COR-L47 (cell line): ENCODE results near the gene FAM111A.

ENCODE experiments used
- DNase-seq: peaks from one replicate; lab custom pipeline; 2025; lab: John Stamatoyannopoulos, UW

The FAM111A gene

DNA sequence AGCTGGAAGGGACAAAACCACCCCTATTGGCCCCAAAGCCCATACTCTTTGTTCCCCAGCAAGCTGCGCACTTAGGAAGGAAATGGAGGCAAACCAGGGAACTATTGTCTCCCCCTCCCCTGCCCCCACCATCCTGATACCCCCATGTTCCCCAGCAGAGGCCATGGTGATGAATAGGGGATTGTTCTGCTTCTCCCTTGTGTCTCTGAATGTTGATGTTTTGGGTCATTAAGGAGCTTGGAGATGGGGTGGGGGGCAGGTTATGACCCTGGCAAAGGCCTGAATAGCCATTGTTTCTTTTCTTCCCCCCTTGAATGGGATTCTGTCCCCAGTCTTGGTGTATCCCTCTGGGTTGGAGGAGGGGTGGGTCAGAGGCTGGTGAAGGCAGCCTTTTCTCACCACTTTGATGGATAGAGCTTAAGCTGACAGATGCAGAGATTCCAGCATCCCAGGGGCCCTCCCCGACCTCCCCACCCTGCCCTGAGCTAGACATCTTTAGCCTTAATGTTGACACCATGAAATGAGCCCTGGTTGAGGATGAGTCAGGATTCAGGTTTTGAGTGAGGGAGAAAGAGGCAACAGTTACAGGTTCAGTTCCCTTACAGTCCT, 37.6 kb downstream of the FAM111A start:
- no peak for DNase-seq

DNA sequence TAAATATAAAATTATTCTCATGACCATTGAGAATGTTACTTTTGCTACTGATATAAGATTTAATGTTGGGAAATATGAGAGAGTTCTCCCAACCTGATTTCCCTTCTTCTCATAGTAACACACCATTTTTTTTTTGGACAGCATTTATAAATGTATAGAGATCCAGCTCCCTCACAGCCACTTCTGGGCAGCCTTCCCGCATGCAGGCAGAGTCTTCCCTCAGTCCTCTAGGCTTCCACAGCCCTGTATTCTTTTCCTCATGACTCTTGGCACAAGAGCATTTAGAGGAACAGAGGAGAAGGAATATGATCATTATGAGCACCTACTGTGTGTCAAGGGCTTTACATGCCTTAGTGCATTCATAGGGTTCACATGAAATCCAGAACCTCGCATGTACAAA, 38.3 kb downstream of the FAM111A start:
- DNase-seq: no peak

DNA sequence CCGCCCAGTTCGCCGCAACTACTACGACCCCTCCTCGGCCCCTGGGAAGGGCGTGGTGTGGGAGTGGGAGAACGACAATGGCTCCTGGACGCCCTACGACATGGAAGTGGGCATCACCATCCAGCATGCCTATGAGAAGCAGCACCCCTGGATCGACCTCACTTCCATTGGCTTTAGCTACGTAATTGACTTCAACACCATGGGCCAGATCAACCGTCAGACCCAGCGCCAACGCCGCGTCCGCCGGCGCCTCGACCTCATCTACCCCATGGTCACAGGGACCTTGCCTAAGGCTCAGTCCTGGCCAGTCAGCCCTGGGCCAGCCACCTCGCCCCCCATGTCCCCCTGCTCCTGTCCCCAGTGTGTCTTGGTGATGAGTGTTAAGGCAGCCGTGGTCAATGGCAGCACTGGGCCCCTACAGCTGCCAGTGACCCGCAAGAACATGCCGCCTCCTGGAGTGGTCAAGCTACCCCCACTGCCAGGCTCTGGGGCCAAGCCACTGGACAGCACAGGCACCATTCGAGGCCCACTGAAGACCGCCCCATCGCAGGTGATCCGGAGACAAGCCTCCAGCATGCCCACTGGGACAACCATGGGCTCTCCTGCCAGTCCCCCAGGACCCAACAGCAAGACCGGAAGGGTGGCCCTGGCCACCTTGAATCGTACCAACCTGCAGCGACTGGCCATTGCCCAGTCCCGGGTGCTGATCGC, 39.2 kb downstream of the FAM111A start:
- no peak for DNase-seq

DNA sequence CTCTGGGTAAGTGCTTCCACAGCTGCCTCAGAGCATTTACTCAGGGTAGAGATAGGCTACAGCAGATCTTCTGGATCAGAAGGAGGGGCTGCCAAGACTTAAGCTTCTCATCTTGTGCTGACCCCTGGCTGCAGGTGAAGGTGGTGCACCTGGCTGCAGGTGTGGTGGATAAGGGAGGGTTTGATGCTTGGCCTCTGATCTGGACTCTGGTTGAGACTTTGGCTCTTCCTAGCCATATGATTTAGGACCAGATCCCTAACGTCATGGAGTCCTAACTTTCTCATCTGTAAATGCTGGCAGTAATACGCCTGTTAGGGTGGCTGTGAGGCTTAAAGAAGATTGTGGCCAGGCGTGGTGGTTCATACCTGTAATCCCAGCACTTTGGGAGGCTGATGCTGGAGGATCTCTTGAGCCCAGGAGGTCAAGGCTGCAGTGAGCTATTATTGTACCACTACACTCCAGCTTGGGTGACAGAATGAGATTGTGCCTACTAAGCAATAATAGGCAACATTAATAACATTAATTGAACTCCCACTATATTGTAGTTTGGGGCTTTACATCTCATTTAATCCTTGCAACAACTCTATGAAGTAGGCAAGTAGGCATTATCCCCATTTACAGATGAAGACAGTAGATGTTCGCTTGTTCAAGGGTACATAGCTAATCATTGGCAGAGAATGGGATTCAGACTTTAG, 39.9 kb downstream of the FAM111A start:
- DNase-seq: no peak

DNA sequence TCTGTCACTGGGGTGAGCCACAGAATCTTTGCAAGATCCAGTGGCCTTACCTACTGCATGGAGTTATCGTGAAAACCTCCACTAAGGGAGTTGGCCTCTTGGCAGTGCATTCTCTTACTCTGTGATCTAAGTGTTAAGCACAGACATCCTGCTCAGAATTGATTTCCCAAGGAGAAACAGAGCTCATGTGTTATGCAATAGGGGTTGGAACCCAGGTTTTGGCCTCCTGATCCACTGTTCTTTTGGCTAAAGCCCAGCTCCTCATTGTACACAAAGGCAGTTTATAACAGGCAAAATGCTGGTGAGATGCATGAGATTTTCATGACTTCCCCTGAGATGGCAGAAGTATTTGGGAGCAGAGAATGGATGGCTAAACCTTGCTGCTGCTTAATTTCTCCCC, 41.1 kb downstream of the FAM111A start:
- DNase-seq: no peak

DNA sequence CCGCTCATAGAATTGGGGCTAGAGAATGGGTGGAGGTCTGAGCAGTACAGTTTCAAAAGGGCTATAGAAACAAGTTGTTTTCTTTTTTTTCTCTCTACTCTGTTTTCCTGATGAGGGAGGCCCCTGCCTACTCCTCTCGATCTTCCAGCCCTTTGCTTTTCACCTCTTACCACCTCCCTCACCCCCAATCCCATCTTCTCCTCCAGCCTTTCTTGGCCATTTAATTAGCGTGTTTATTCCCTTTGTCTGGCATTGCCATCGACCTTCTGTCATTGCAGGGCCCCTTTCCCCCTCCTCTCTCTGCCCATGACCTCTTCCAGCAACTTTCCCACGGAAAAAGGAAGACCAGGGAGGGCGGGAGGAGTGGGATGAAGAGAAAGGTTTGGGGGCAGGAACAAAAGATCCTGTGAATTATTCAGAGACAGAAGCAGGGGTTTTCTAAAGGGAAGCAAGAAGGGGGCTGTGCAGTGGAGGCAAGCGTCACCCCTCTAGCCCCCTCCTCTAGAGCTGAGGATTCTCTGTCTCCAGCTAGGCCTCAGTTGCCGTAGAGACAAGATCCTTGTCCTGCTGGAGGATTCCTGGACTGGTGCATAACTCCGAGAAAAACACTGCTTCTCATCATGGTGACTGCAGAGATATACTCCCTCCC, 42.2 kb downstream of the FAM111A start:
- DNase-seq: no peak

DNA sequence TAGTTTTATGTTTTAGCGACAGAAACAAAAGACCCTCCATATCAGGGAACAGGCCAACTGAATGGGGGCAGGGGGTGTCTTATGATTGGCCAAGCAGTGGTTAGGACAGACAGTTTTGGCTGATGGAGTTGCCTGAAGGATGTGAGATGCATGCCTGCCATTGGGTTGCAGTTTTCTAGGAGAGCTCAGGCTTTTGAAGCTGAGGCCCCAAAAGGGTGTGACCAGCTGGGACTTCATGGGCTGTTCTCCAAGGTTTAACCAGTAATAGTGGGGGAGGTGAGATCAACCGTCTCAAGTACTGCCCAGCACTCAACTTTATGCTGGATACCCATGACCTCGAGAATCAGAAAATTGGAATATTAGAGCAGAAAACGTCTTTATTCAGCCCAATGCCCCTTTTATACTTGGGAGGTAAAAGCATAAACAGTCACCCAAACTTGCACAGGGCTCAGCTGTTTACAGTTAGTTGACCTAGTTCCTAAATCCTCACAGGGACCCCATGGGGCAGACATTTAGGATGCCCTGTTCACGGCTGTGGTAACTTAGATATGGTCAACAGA, 42.8 kb downstream of the FAM111A start:
- DNase-seq: no peak

DNA sequence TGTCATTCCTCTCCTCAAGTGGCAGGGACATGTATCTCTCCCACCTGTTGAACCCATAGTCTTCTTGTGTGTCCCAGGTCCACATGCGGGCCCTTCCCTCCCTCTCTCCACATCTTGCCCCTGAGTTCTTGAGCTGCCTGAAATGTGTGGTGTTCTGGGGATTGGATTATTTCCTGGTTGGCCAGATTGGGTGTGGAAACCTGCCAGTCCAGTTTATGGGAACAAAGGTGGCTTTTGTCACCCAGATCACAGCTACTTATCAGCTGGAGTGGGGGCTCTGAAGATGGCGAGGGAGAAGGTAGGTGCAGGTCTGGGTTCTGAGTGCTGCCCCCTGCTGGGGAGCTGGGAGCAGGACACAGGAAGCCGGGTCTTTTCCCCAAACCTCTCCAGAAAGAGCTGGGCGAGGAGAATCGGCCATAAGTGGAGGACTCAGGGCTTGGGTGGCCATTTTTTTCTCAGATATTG, 43.5 kb downstream of the FAM111A start:
- DNase-seq: no peak

DNA sequence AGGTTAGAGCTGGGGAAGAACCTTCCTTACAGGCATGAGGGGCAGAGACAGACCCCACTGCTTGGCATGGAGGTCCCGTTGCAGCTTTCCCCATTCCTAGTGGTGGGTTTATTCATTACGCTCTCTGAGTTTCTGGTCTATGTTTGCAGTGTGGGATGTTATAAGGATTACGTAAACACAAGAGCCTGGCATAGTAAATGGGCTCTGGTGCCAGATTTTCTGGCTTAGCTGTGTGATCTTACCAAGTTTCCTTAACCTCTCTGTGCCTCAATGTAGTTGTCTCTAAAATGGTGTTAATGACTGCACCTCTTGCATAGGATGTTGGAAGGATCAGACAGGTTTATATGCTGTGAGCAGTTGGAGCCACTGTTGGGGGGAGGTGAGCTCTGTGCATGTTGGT, 44.4 kb downstream of the FAM111A start:
- no peak for DNase-seq

DNA sequence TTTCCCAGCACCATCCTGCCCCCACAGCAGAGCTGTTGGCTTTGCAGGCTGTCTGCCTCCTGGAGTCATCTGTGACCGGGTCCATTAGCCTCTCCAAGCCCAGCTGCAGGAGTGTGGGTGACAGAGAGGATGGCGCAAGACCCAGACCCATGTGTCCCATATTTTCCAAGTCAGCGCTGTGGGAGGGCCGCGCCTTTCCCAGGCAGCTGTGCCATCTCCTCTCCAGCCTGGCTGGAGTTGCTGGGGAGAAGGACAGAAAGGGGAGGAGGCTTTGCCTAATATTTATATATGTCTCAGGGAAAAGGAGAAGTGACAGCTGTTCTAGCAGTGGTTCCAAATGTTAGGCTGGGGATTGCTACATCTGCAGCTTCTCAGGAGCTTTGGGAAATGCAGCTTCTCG, 44.9 kb downstream of the FAM111A start:
- no peak for DNase-seq

DNA sequence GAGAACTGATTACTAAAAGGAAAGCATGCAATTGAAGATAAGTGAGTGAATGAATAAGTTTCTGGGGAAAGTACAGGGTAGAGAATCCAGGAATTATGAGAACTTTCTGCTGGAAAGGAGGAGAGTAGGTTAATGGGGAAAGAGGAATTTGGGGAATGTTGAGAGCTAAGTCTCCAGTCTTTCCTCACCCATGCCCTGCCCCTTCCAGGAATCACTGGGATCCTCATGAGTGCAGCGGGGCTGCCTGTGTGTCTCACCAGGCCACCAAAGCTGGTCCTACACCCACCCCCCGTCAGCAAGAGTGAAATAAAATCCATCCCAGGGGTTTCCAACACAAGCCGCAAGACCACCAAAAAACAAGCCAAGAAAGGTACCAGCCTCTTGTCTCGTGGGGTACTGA, 46.3 kb downstream of the FAM111A start:
- no peak for DNase-seq

DNA sequence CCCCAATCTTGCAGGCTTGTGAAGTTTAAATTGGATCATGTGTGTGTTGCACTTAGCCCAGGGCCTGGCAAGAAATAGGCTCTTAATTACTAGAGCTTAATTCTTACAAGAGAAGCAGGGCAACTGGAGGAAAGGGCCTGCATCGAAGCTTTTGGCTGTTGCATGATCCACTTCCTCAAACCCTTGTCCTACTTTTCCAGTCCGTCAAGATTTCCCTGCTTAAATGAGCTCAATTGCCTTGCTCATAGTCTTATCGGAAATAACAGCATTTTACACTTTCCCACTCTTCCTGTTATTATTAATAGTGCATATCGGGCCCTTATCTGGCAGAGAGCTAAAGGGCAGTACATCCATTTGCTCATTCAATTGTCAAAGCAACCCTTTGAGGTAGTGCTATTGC, 47.3 kb downstream of the FAM111A start:
- DNase-seq: no peak

DNA sequence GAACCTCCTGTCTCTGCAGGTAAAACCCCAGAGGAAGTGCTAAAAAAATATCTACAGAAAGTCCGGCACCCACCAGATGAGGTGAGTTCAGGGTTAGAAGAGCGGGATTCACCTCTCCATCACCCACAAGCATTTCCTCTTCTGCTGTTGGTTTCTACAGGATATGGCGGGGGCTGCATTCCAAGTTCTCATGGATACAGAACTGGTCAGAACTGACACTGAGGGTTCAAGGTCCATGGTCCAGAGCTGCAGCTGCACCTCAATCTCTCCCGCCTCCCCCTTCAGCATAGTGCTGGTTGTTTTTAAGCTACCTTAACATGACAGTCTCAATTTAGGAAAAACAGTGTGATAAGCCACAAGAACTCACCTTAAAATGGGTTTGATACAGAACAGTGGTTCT, 48.4 kb downstream of the FAM111A start:
- no peak for DNase-seq

DNA sequence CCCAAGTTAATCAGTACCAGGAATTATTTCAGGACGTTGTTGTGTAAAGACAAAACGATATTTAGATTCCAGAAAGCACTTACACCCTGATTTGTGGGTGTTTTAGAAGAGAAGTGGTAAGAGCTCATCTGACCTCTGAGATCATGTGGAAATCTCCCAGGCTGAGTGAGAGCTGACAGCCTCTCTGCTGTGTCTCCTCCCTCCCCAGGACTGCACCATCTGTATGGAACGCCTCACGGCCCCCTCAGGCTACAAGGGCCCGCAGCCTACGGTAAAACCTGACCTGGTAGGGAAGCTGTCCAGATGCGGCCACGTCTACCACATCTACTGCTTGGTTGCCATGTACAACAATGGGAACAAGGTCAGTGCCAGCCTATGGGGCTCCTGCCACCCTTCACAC, 49.2 kb downstream of the FAM111A start:
- DNase-seq: no peak

DNA sequence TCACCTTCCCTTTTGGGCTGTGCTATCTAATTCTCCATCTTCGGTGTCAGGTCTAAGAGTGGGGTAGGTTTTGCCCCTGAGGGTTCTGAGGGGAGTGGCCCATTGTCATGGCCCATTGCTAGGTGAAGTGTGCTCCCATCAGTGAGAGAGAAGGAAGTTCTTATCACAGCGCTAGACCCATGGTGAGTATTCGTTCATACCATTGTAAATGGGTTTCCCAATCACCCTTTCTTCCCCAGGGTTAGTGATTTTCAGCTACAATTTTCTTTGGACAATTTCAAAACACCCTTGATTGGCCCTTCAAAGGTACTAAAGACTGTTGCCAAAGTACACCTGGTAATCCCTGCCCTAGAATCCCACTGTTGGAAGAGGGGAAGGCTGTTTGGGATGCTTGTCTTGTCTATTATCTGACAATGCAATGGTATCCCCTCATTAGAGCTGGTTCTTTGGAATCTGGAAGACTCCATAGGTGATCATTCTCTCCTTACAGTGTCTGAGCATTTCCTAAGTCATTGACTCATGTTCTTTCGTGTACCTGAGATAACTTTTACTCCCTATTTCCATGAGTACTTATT, 49.9 kb downstream of the FAM111A start:
- DNase-seq: no peak

DNA sequence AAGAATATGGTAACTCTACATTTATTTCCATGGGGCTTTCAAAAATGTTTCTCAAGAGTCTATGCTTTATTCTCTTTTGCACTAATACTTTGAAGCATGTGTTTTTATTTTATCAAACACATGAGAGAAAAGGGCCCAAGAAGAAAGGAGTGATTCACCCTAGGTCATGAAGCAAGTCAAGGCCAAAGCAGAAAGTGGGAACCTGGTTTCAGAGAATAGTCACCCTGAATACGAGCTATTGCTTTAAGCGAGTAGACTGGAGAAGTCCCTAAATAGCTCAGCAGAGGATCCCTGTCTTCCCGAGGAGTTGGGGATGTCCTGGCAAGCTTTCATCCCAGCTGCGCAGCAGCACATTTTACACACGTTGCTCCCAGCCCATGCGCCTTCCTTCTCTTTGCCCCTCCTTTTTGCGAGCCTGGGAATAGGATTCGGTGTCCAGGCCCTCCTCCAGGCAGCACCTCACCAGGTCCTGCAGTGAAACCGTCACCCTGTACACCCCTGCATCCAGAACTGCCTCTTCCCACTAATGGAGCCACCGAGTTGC, 51.0 kb downstream of the FAM111A start:
- no peak for DNase-seq

DNA sequence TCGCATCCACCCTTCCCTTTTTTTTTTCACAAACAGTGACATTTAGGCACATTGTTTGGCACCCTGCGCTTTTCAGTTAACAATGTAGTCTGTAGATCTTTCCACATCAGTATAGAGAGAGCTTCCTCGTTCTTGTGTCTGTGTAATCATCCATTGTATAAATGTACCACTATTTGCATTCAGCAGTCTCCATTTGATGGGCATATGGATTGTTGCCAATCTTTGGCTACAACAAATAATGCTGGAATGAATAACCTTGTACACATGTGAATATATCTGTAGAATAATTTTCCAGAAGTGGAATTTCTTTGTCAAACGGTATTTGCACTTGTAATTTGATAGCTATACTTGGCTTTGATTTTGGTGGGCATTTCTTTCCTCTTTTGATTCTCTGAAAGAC, 52.9 kb downstream of the FAM111A start:
- DNase-seq: no peak

DNA sequence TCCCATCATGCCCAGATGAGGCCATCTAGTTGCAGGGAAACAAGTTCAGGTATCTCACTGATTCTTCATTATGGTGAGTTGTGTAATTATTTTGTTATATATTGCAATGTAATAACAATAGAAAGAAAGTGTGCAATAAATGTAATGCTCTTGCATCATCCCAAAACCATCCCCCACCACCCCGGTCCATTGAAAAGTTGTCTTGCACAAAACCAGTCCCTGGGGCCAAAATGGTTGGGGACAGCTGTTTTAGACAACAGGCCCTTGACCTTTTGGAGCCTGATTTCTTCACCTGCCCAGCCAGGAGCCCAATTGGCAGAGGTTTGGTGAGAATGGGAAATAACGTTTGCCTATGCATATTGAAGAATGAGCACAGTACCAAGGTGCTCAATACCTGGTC, 54.1 kb downstream of the FAM111A start:
- DNase-seq: no peak

DNA sequence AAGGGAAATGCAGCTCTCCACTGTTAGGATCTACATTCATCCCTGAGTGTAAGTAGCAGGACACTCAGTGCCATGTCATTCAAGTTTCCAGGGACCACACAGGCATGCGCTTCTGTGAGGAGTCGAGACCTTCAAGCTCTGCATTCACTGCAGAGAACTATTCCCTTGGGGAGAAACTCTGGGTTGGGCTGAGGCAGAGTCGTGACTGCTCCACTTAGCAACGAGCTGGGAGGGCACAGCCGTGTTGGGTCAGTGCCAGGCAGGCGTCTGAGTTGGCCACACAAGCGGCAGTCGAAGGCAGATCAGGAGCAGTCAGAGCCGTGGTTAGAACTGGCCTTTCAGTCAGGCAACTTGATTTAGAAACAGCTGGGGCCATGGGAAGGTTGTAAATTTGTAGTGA, 55.3 kb downstream of the FAM111A start:
- peak; percentile 31 for DNase-seq

DNA sequence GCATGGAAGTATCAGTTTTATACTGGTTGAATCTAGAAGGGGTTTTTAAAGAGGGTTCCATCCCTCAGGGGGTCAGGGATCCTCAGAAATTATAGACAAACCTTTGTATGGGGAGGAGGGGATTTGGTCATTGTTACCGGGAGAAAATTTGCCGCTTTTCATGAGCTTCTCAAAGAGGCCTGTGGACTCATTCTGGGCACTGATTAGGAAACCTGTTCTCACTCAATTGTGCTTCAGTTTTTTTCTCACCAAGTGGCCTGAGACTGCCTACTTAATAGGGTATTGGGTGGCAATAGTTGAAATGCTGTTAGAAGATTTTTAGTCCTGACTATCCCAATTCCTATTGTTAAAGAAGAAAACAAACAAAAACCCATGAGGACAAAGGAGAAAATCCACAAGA, 56.1 kb downstream of the FAM111A start:
- DNase-seq: no peak

DNA sequence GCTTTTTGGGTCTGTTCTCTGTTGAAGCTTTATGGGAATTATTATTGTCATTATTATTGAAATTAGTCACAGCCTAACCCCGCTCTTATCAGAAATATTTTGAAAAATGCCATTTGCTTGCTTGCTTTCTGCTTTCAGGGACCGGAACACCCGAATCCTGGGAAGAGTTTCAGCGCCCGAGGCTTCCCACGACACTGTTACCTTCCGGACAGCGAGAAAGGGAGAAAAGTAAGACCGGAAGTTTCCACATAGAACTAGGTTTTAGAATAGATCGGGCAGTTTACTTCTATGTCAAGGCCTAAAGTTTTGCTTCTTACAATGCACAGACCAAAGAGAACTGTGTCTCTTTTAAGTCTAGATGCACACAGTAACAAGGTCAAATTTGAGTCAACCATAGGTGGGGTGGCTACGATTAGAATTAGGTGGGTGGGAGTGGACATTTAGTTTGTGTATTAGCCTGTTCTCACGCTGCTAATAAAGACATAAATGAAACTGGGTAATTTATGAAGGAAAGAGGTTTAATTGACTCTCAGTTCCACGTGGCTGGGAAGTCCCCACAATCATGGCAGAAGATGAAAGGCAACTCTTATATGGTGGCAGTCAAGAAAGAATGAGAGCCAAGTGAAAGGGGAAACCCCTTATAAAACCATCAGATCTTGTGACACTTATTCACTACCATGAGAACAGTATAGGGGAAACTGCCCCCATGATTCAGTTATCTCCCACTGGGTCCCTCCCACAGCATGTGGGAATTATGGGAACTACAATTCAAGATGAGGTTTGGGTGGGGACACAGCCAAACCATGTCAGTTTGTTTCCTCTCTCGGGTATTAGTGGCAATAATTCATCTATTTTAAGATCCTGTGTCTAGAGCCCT, 57.1 kb downstream of the FAM111A start:
- DNase-seq: no peak
